Measurements from ENCODE around the gene LRRC4C.

The LRRC4C gene

DNA sequence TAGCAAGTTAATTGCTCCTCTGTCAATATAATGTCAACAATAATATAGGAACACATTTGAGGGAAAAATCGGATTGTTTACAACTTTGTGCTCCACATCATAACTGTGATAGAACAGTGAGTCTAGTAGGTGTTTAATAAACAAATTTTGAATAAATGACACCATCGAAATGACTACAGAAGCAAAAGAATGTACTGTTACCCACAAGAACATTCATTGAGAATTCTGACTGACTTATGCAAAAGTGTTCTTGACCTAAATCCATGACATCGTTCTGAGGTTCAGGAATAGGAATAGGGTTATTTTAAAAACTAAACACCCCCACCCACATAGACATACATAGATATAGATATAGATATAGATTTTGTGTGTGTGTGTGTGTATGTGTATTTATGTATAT, 8.4 kb downstream of the LRRC4C start:
- DNase-seq = no peak
- TF ChIP-seq GATA1 (IDR thresholded peaks at IDR 0.05; ENCODE audit: low read depth, low read length) = no peak
- no peak for TF ChIP-seq POLR2A (IDR thresholded peaks at IDR 0.05; ENCODE audit: low read length)

DNA sequence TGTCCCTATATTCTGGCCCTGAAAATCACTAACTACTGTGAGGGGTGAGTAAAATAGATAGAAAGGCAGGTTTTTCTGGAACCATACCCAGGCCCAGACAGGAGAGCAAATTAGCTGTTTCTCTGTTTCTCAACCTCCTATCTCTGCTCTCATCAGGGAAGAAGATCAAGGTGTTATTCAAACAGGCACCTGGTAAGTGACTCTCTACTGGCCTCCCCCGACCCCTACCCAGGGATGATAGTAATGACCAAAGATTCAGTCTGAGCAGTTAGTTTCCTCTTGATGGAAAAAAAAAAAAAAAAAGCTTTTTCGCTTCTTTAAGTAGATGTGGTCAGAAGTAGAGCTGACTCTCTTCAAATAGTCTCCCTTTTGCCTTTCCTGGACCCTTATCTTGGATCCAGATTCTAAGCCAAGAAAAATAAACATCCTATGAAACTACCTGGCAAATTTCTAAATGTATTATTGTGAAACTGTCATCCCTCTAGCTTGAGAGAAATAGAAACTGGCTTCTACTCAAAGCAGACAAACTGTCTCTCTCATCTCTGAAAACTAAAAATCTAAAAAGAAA, 9.9 kb downstream of the LRRC4C start:
- TF ChIP-seq POLR2A (IDR thresholded peaks at IDR 0.05; ENCODE audit: low read length) = no peak
- TF ChIP-seq GATA1 (IDR thresholded peaks at IDR 0.05; ENCODE audit: low read depth, low read length) = no peak
- no peak for DNase-seq

DNA sequence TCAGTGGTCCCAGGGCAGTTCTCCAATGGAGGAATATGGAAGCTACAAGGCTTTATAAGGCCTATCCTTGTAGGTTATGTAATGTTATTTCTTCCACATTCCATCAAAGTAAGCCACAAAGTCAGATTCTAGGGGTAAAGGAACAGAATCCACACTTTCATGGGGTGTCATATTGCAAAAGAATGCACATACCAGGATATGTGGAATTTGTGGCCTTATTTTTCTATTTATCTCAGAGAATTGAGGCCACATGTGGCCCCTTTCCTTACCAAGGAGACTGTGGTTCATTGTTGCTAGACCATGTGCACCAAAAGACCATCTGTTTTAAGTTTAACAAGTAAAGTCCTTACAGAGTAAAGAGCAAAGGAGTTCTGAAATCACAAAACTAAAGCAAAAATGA, 12.9 kb downstream of the LRRC4C start:
- DNase-seq = no peak
- TF ChIP-seq GATA1 (IDR thresholded peaks at IDR 0.05; ENCODE audit: low read depth, low read length) (no peak), POLR2A (IDR thresholded peaks at IDR 0.05; ENCODE audit: low read length) (no peak)

DNA sequence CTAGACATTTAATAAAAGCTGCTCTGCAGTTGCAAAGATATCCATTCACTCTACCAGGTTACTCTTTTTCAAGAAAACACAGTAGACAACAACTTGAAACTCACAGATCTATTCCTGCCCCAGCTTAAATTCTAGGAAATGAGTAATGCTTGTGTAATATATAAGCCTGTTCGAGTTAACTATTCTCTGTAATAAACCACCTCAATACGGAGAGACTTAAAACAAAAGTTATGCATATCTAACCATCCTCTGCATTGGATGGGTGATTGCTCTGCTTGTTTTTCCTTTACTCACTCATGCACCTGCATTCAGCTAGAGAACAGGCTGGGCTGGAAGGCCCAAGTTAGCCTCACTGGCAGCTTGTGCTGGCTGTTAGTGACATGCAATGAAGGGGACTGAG, 13.3 kb downstream of the LRRC4C start:
- TF ChIP-seq GATA1 (IDR thresholded peaks at IDR 0.05; ENCODE audit: low read depth, low read length) (no peak), POLR2A (IDR thresholded peaks at IDR 0.05; ENCODE audit: low read length) (no peak)
- DNase-seq = no peak

- TF ChIP-seq POLR2A (IDR thresholded peaks at IDR 0.05; ENCODE audit: low read length) = no peak
- no peak for TF ChIP-seq GATA1 (IDR thresholded peaks at IDR 0.05; ENCODE audit: low read depth, low read length)
- DNase-seq = no peak
Measured at GRCh38 chr11:41437006-41437490, 22.4 kb downstream of the LRRC4C start.

DNA sequence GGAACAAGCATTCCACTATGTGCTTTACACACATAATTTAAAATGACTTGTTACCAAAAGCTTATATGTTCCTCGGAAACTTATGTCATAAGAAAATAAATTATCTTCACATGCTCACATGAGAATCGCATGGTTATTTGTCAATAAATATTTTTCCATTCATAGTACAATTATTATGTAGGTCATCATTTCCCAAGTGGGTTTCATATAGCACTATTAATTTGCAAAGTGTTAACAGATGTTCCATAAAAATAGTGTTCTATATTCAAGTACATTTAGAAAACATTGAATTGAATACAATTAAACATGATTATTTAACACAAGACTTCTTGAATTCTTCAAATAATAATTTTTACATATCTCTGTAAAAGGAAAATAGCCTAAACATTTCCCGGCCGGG, 23.9 kb downstream of the LRRC4C start:
- TF ChIP-seq POLR2A (IDR thresholded peaks at IDR 0.05; ENCODE audit: low read length) (no peak), GATA1 (IDR thresholded peaks at IDR 0.05; ENCODE audit: low read depth, low read length) (no peak)
- no peak for DNase-seq

DNA sequence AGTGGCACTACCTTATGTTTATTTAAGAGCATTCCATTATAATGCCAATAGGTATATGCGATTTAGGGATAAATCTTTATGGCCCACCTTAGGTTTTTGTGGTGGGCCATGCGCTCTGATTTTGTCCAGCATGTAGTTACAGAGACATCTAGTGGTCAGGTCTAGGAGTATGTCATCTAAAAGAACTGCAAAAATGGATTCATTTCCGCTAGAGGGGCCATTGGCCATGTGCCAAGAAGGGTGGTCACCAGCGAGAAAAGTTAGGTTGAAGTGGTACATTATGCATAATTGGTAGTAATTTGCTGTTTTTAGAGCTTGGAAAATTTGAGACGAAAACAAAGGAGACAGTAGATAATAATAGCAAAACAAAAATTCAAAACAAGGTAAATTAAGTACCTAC, 27.7 kb downstream of the LRRC4C start:
- TF ChIP-seq GATA1 (IDR thresholded peaks at IDR 0.05; ENCODE audit: low read depth, low read length) (no peak), POLR2A (IDR thresholded peaks at IDR 0.05; ENCODE audit: low read length) (no peak)
- peak in 1 of 2 experiments; percentile 0 for DNase-seq

- no peak for DNase-seq
- TF ChIP-seq POLR2A (IDR thresholded peaks at IDR 0.05; ENCODE audit: low read length) (no peak), GATA1 (IDR thresholded peaks at IDR 0.05; ENCODE audit: low read depth, low read length) (no peak)
Measured at GRCh38 chr11:41419901-41420300, 39.6 kb downstream of the LRRC4C start.

DNA sequence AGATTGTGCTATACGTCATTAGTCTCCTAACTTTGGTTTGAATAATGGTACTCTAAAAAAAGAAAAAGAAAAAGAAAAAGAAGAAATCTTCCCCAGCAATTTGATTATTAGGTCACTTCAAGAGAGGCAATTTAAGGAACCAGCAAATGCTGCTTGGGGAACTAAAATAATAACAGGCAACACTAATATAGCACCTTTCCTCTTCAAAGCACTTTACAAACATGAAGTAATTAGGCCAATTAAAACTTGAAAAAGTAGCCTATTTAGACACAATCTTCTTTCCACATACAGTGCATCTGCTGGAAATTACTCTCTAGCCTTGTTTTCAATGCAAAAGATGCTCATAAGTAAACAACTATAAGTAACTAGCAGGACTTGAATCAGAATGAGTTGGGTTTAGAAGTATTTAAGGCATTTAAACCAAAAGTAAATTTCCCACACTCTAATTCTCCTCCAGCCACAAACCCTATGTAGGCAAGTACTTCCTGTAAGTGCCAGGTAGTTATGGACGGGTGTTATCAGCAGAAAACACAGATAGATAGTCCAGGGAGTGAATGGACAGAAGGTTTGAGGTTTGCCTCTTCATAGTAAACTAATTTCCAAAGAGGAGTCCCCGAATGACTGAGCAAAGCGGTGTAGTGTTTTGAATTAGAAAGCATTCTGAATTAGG, 44.5 kb downstream of the LRRC4C start:
- DNase-seq = no peak
- TF ChIP-seq POLR2A (IDR thresholded peaks at IDR 0.05; ENCODE audit: low read length) (no peak), GATA1 (IDR thresholded peaks at IDR 0.05; ENCODE audit: low read depth, low read length) (no peak)

GRCh38 chr11:41413843-41414242, 45.6 kb downstream of the LRRC4C start:
- no peak for TF ChIP-seq GATA1 (IDR thresholded peaks at IDR 0.05; ENCODE audit: low read depth, low read length)
- TF ChIP-seq POLR2A (IDR thresholded peaks at IDR 0.05; ENCODE audit: low read length) = no peak
- DNase-seq = no peak

DNA sequence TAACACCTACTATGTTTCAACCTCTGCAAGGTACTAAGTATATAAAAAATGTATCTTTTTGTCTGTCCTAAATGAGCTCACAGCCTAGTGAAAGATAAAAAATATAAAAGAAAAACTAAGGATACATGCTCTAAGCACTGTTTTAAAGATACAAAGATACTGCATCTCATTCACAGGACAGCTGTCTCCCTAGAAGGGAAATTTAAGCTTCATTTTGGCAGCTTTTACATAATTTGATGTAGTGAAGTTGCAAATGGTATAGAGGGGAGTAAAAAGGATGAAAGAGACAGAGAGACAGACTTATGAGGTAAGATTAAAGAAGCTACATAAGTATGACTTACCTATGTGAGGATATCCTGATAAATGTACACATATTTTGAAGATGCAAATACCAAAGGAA, 53.6 kb downstream of the LRRC4C start:
- no peak for DNase-seq
- TF ChIP-seq POLR2A (IDR thresholded peaks at IDR 0.05; ENCODE audit: low read length) (no peak), GATA1 (IDR thresholded peaks at IDR 0.05; ENCODE audit: low read depth, low read length) (no peak)

- no peak for DNase-seq
- TF ChIP-seq GATA1 (IDR thresholded peaks at IDR 0.05; ENCODE audit: low read depth, low read length) (no peak), POLR2A (IDR thresholded peaks at IDR 0.05; ENCODE audit: low read length) (no peak)
Measured at GRCh38 chr11:41404109-41404508, 55.3 kb downstream of the LRRC4C start.

DNA sequence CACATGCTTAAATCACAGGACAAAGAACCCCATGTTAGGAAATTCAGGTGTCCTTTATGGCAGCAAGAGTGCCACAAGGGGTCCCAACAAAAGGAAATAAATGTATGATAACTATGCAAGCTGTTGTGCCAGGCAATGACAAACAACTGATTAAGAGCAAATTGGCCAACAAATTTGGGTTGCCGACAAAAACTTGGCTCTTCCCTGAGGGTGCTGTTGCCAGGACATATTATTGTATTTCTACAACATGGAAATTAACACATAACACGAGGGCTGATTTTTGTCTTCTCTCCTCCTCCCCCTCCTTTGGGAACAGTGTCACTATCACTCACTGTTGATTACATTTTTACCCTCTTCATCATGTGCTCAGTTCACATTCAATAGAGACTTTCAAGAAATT, 56.0 kb downstream of the LRRC4C start:
- TF ChIP-seq GATA1 (IDR thresholded peaks at IDR 0.05; ENCODE audit: low read depth, low read length) (no peak), POLR2A (IDR thresholded peaks at IDR 0.05; ENCODE audit: low read length) (no peak)

DNA sequence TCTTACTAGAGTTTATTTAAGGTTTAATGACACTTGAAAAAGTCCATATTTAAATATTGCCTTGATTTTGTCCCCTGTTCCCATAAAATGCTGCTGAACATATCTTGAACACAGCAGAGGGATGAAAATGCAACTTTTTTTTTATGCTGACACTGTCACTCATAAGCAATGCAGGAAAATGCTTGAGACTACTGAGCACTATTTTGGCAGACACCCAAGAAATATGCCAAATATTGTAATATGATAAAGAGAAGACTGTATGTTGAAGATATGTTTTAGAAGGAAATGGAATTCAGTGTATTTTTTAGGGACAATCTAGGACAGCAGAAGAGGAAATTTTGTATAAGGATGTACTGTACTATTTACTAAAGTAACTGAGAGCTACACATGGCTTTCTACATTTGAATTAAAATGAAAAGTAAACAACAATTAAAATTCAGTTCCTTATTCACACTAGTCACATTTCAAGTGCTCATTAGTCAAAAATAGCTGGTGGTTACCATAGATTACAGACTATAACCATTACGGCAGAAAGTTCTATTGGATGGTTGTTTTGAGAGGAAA, 58.6 kb downstream of the LRRC4C start:
- TF ChIP-seq GATA1 (IDR thresholded peaks at IDR 0.05; ENCODE audit: low read depth, low read length) = no peak
- TF ChIP-seq POLR2A (IDR thresholded peaks at IDR 0.05; ENCODE audit: low read length) = no peak
- DNase-seq = no peak

More for the DNA sequence above, 56.0 kb downstream of the LRRC4C start:
- no peak for DNase-seq

DNA sequence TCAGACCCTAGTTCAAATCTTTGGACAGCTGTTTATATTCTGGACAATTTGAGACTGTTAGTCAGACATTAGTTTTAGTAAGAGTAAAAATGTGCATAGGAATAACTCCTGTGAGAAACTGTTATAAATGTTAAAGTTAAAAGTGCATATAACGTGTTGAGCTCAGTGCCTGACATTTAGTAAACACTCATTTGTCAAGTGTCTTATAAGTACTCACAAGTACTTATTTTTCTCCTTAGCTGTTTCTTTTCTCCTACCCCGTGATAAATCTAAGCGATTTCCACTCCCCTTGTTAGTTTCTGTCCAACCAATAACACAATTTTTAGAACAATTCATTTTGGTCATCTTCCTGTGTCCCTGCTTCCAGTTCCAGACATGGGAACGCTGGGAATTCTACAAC, 59.3 kb downstream of the LRRC4C start:
- TF ChIP-seq GATA1 (IDR thresholded peaks at IDR 0.05; ENCODE audit: low read depth, low read length) = no peak
- no peak for TF ChIP-seq POLR2A (IDR thresholded peaks at IDR 0.05; ENCODE audit: low read length)
- DNase-seq = no peak
